ENCODE data around the gene TSN. TPM values are rescaled to one million over a fixed set of nuclear protein-coding genes. Genes with fewer than 3 reads are reported as not detected.
"Not testable (repeated sequence)": the region's sequence is repeated elsewhere in the genome, so short reads cannot be mapped to it uniquely, and the experiment has no call there.

The TSN gene
- polyA plus RNA-seq (2012; ENCODE audit: low read depth, missing spikeins): 27.5 TPM

- no peak; the same call in 1 of the 2 replicates for TF ChIP-seq POU2F2 (IDR thresholded peaks at IDR 0.05; ENCODE audit: low read depth, low read length)
- peak; percentile 61 for TF ChIP-seq PAX5 (IDR thresholded peaks at IDR 0.05; ENCODE audit: insufficient read depth, low read length, severe bottlenecking)
- peak; percentile 85 for TF ChIP-seq POLR2AphosphoS5 (IDR thresholded peaks at IDR 0.05; ENCODE audit: low read depth, low read length)
- peak; percentile 70 for TF ChIP-seq TAF1 (IDR thresholded peaks at IDR 0.05; ENCODE audit: low read depth, low read length)
- TF ChIP-seq SPI1 (IDR thresholded peaks at IDR 0.05; ENCODE audit: low read depth, low read length): peak; percentile 24; the same call in 1 of the 2 replicates
- TF ChIP-seq POLR2A (IDR thresholded peaks at IDR 0.05; ENCODE audit: low read depth, low read length): peak; percentile 85
- DNase-seq (ENCODE audit: insufficient read length, low spot score) (peak; percentile 84), FAIRE-seq (peak; percentile 99)
Observed at GRCh38 chr2:121755237-121756111, at the start of gene TSN. TSN (plus strand) TSS chr2:121755651; CDS start chr2:121755780, 129 bp downstream.

- TF ChIP-seq POLR2AphosphoS5 (IDR thresholded peaks at IDR 0.05; ENCODE audit: low read depth, low read length): no peak
- no peak for TF ChIP-seq SPI1 (IDR thresholded peaks at IDR 0.05; ENCODE audit: low read depth, low read length)
- TF ChIP-seq POLR2A (IDR thresholded peaks at IDR 0.05; ENCODE audit: low read depth, low read length): no peak
- TF ChIP-seq TAF1 (IDR thresholded peaks at IDR 0.05; ENCODE audit: low read depth, low read length): no peak
- TF ChIP-seq POU2F2 (IDR thresholded peaks at IDR 0.05; ENCODE audit: low read depth, low read length): no peak
- no peak for TF ChIP-seq PAX5 (IDR thresholded peaks at IDR 0.05; ENCODE audit: insufficient read depth, low read length, severe bottlenecking)
- FAIRE-seq (no peak), DNase-seq (ENCODE audit: insufficient read length, low spot score) (no peak)
Observed at GRCh38 chr2:121705958-121706357, 49.5 kb upstream of the TSN start.

GRCh38 chr2:121707344-121707919, 48.0 kb upstream of the TSN start:
- TF ChIP-seq POU2F2 (IDR thresholded peaks at IDR 0.05; ENCODE audit: low read depth, low read length) (no peak), TAF1 (IDR thresholded peaks at IDR 0.05; ENCODE audit: low read depth, low read length) (no peak), POLR2AphosphoS5 (IDR thresholded peaks at IDR 0.05; ENCODE audit: low read depth, low read length) (no peak), POLR2A (IDR thresholded peaks at IDR 0.05; ENCODE audit: low read depth, low read length) (no peak), SPI1 (IDR thresholded peaks at IDR 0.05; ENCODE audit: low read depth, low read length) (no peak), PAX5 (IDR thresholded peaks at IDR 0.05; ENCODE audit: insufficient read depth, low read length, severe bottlenecking) (no peak)
- FAIRE-seq (no peak), DNase-seq (ENCODE audit: insufficient read length, low spot score) (no peak)

GRCh38 chr2:121707920-121708361, 47.5 kb upstream of the TSN start:
- FAIRE-seq: no peak
- DNase-seq (ENCODE audit: insufficient read length, low spot score): no peak
- TF ChIP-seq SPI1 (IDR thresholded peaks at IDR 0.05; ENCODE audit: low read depth, low read length) (no peak), POLR2AphosphoS5 (IDR thresholded peaks at IDR 0.05; ENCODE audit: low read depth, low read length) (no peak), POLR2A (IDR thresholded peaks at IDR 0.05; ENCODE audit: low read depth, low read length) (no peak), PAX5 (IDR thresholded peaks at IDR 0.05; ENCODE audit: insufficient read depth, low read length, severe bottlenecking) (no peak), POU2F2 (IDR thresholded peaks at IDR 0.05; ENCODE audit: low read depth, low read length) (no peak), TAF1 (IDR thresholded peaks at IDR 0.05; ENCODE audit: low read depth, low read length) (no peak)

- DNase-seq (ENCODE audit: insufficient read length, low spot score) (no peak), FAIRE-seq (no peak)
- TF ChIP-seq POLR2AphosphoS5 (IDR thresholded peaks at IDR 0.05; ENCODE audit: low read depth, low read length): no peak
- no peak for TF ChIP-seq POLR2A (IDR thresholded peaks at IDR 0.05; ENCODE audit: low read depth, low read length)
- no peak for TF ChIP-seq TAF1 (IDR thresholded peaks at IDR 0.05; ENCODE audit: low read depth, low read length)
- no peak for TF ChIP-seq POU2F2 (IDR thresholded peaks at IDR 0.05; ENCODE audit: low read depth, low read length)
- TF ChIP-seq SPI1 (IDR thresholded peaks at IDR 0.05; ENCODE audit: low read depth, low read length): no peak
- no peak for TF ChIP-seq PAX5 (IDR thresholded peaks at IDR 0.05; ENCODE audit: insufficient read depth, low read length, severe bottlenecking)
Observed at GRCh38 chr2:121709776-121710469, 45.5 kb upstream of the TSN start.

GRCh38 chr2:121710470-121711170, 44.8 kb upstream of the TSN start:
- no peak for FAIRE-seq
- TF ChIP-seq TAF1 (IDR thresholded peaks at IDR 0.05; ENCODE audit: low read depth, low read length): no peak
- TF ChIP-seq POU2F2 (IDR thresholded peaks at IDR 0.05; ENCODE audit: low read depth, low read length): no peak
- no peak for TF ChIP-seq PAX5 (IDR thresholded peaks at IDR 0.05; ENCODE audit: insufficient read depth, low read length, severe bottlenecking)
- TF ChIP-seq POLR2AphosphoS5 (IDR thresholded peaks at IDR 0.05; ENCODE audit: low read depth, low read length): no peak
- no peak for TF ChIP-seq SPI1 (IDR thresholded peaks at IDR 0.05; ENCODE audit: low read depth, low read length)
- TF ChIP-seq POLR2A (IDR thresholded peaks at IDR 0.05; ENCODE audit: low read depth, low read length): no peak
- no peak for DNase-seq (ENCODE audit: insufficient read length, low spot score)

GRCh38 chr2:121711481-121711880, 44.0 kb upstream of the TSN start:
- DNase-seq (ENCODE audit: insufficient read length, low spot score); FAIRE-seq: not testable (repeated sequence)

GRCh38 chr2:121716126-121716525, 39.3 kb upstream of the TSN start:
- no peak for DNase-seq (ENCODE audit: insufficient read length, low spot score)
- no peak for TF ChIP-seq POU2F2 (IDR thresholded peaks at IDR 0.05; ENCODE audit: low read depth, low read length)
- TF ChIP-seq SPI1 (IDR thresholded peaks at IDR 0.05; ENCODE audit: low read depth, low read length): no peak
- TF ChIP-seq POLR2AphosphoS5 (IDR thresholded peaks at IDR 0.05; ENCODE audit: low read depth, low read length): no peak
- no peak for TF ChIP-seq TAF1 (IDR thresholded peaks at IDR 0.05; ENCODE audit: low read depth, low read length)
- no peak for TF ChIP-seq POLR2A (IDR thresholded peaks at IDR 0.05; ENCODE audit: low read depth, low read length)
- no peak for FAIRE-seq

Measured in GM12891 (cell line).